Mesodermal cell (in vitro differentiated cells): ENCODE results near the gene ZC3H12A.

ENCODE experiments used
- H3K27ac ChIP-seq: 2 replicates; pipeline ENCODE4 v1.7.0; 2013; ENCODE audit warnings: mild to moderate bottlenecking, low read depth, low read length, moderate library complexity; ENCODE audit not compliant: severe bottlenecking
- H3K36me3 ChIP-seq: 2 replicates; pipeline ENCODE4 v1.7.1; 2013; ENCODE audit warnings: mild to moderate bottlenecking, low read length, moderate library complexity; ENCODE audit not compliant: control insufficient read depth, insufficient read depth
- H3K4me1 ChIP-seq: one replicate; pipeline ENCODE4 v1.7.1; 2013; ENCODE audit warnings: mild to moderate bottlenecking, low read length; ENCODE audit not compliant: insufficient read depth, control insufficient read depth, poor library complexity, severe bottlenecking
- H3K4me3 ChIP-seq: 2 replicates; pipeline ENCODE4 v1.7.0; 2013; ENCODE audit warnings: low read length, control low read depth, mild to moderate bottlenecking; ENCODE audit not compliant: insufficient read depth, poor library complexity, severe bottlenecking; ENCODE audit errors: extremely low read depth
- H3K9me3 ChIP-seq: 2 replicates; pipeline ENCODE4 v1.7.1; 2013; ENCODE audit warnings: mild to moderate bottlenecking, low read length, moderate library complexity; ENCODE audit not compliant: control insufficient read depth
- WGBS, 2 experiments: methylation state at CpG; one replicate each; pipeline ENCODE4 v1.1.5; 2013; ENCODE audit warnings: missing lambda C conversion rate in 2 of 2; ENCODE audit not compliant: insufficient coverage in 2 of 2; 5-methylcytosine and 5-hydroxymethylcytosine counted together

Gene ZC3H12A

GRCh38 chr1:37472994-37473393, 1.4 kb upstream of the ZC3H12A start:
- Histone ChIP-seq H3K36me3 (peaks cover 7% of the 10 kb centered on the region), H3K4me1 (peaks cover 62% of the 10 kb centered on the region), H3K27ac (no peak overlapping the region), H3K9me3 (no peaks in the 10 kb centered on the region), H3K4me3 (no peak overlapping the region)
- no CpG with 5 or more reads among the region's 1 CpG for WGBS, 2 experiments

- Histone ChIP-seq H3K27ac (no peak overlapping the region), H3K4me3 (peak overlapping the region; percentile 77), H3K36me3 (peaks cover 11% of the 10 kb centered on the region), H3K4me1 (peaks cover 66% of the 10 kb centered on the region), H3K9me3 (no peaks in the 10 kb centered on the region)
- WGBS, 2 experiments = 56 to 60% methylated on average over 11 to 12 of the region's 12 CpGs
Observed at GRCh38 chr1:37473431-37474045, 842 bp upstream of the ZC3H12A start.

- H3K27ac ChIP-seq = no peak overlapping the region
- 9 to 13% methylated on average over 21 to 27 of the region's 38 CpGs for WGBS, 2 experiments
- H3K4me1 ChIP-seq = peaks cover 75% of the 10 kb centered on the region
- peaks cover 24% of the 10 kb centered on the region for H3K36me3 ChIP-seq
- no peaks in the 10 kb centered on the region for H3K9me3 ChIP-seq
- peak overlapping the region; percentile 77 for H3K4me3 ChIP-seq
Observed at GRCh38 chr1:37474697-37475379, 458 bp downstream of the ZC3H12A start.

DNA sequence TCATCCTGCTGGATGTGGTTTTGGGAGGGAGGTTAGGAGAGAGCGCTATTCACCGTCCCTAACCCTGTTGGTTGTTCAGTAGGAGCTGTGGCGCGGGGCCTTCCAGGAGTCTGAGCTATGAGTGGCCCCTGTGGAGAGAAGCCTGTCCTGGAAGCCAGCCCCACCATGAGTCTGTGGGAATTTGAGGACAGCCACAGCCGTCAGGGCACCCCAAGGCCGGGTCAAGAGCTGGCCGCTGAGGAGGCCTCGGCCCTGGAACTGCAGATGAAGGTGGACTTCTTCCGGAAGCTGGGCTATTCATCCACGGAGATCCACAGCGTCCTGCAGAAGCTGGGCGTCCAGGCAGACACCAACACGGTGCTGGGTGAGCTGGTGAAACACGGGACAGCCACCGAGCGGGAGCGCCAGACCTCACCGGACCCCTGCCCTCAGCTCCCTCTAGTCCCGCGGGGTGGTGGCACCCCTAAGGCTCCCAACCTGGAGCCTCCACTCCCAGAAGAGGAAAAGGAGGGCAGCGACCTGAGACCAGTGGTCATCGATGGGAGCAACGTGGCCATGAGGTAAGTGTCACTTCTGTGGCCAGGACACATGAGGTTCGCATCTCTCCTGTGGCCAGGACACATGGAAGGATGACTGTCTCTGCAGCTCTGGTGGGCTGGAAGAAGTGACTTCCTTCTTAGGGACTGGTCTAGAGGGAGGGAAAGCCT, 1.2 kb downstream of the ZC3H12A start:
- peaks cover 77% of the 10 kb centered on the region for H3K4me1 ChIP-seq
- H3K9me3 ChIP-seq = no peaks in the 10 kb centered on the region
- no peak overlapping the region for H3K27ac ChIP-seq
- H3K4me3 ChIP-seq = peak overlapping the region; percentile 77
- H3K36me3 ChIP-seq = peaks cover 31% of the 10 kb centered on the region
- WGBS, 2 experiments = 86 to 92% methylated on average over 19 of the region's 24 CpGs

GRCh38 chr1:37476087-37476452, 1.7 kb downstream of the ZC3H12A start:
- Histone ChIP-seq H3K4me3 (peak overlapping the region; percentile 77), H3K9me3 (no peaks in the 10 kb centered on the region), H3K4me1 (peaks cover 74% of the 10 kb centered on the region), H3K27ac (peak overlapping the region; percentile 81), H3K36me3 (peaks cover 36% of the 10 kb centered on the region)
- 68 to 95% methylated on average over 3 to 7 of the region's 9 CpGs for WGBS, 2 experiments

GRCh38 chr1:37476460-37477197, 2.2 kb downstream of the ZC3H12A start:
- Histone ChIP-seq H3K27ac (peak overlapping the region; percentile 81), H3K36me3 (peaks cover 42% of the 10 kb centered on the region), H3K4me3 (peak overlapping the region; percentile 77), H3K4me1 (peaks cover 68% of the 10 kb centered on the region), H3K9me3 (no peaks in the 10 kb centered on the region)
- WGBS, 2 experiments = 58 to 70% methylated on average over 2 to 3 of the region's 5 CpGs

GRCh38 chr1:37477198-37477931, 3.0 kb downstream of the ZC3H12A start:
- Histone ChIP-seq H3K9me3 (no peaks in the 10 kb centered on the region), H3K36me3 (peaks cover 49% of the 10 kb centered on the region), H3K27ac (peak overlapping the region; percentile 81), H3K4me3 (peak overlapping the region; percentile 77), H3K4me1 (peaks cover 63% of the 10 kb centered on the region)
- WGBS, 2 experiments = 30 to 34% methylated on average over 4 to 6 of the region's 10 CpGs

DNA sequence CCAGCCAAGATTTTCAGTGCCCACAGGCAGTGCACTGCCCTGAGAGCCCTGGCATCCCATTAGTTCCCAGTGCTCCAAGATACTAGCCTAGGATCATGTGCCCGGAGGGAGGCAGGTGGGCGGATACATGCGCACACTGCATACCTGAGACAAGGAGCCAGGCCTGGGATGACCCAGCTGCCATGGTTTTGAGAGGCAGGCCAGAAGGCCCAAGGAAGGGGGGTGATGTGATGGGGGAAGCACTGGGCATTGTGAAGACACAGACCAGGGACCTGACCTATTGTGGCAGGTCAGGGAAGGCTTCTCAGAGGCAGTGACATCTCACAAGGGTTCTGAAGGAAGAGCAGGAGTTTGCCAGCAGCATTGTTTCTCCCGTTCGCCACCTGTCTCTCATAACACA, 3.6 kb downstream of the ZC3H12A start:
- 83 to 96% methylated on average over 1 to 5 of the region's 5 CpGs for WGBS, 2 experiments
- H3K36me3 ChIP-seq = peaks cover 55% of the 10 kb centered on the region
- H3K9me3 ChIP-seq = no peaks in the 10 kb centered on the region
- H3K4me3 ChIP-seq = no peak overlapping the region
- peak overlapping the region; percentile 81 for H3K27ac ChIP-seq
- H3K4me1 ChIP-seq = peaks cover 57% of the 10 kb centered on the region

DNA sequence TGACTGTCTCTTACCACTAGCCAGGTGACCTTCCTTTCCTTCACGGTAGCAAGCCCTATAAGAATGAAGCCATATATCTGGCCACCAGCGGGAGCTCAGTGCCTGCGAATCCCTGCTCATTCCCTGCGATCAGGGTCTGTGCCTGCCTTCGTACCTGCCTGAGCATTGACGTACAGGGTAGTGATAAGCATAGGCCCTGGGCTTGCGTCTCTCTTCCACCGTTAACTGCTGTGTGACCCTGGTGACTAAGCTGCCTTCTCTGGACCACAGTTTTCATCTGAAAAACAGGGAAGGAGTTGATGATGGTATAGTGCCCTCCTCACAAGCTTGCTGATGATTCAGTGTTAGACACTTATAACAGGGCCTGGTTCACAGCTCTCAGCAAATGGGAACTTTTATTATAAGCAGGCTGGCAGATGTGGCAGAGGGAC, 4.1 kb downstream of the ZC3H12A start:
- peaks cover 55% of the 10 kb centered on the region for H3K4me1 ChIP-seq
- peaks cover 60% of the 10 kb centered on the region for H3K36me3 ChIP-seq
- H3K9me3 ChIP-seq = no peaks in the 10 kb centered on the region
- H3K4me3 ChIP-seq = no peak overlapping the region
- 95% methylated on average over 8 of the region's 8 CpGs for WGBS, 2 experiments
- H3K27ac ChIP-seq = no peak overlapping the region

- Histone ChIP-seq H3K4me1 (peaks cover 50% of the 10 kb centered on the region), H3K27ac (no peak overlapping the region), H3K4me3 (no peak overlapping the region), H3K36me3 (peaks cover 63% of the 10 kb centered on the region), H3K9me3 (no peaks in the 10 kb centered on the region)
- WGBS, 2 experiments = 89 to 92% methylated on average over 1 to 3 of the region's 3 CpGs
Observed at GRCh38 chr1:37478890-37479254, 4.5 kb downstream of the ZC3H12A start.
